Measurements from ENCODE around the gene PTPRJ. TPM values are rescaled to one million over a fixed set of nuclear protein-coding genes. Genes with fewer than 3 reads are reported as not detected.

The PTPRJ gene
- total and polyA plus RNA-seq, 2 of the 4 experiments (the other 2 are of a cell fraction), result 5.6 to 14.9 TPM

GRCh38 chr11:48134221-48134922, 154.0 kb downstream of the PTPRJ start:
- Histone ChIP-seq H3K36me3 (ENCODE audit: control insufficient read depth, insufficient read depth, low read length) (peaks cover 18% of the 10 kb centered on the region), H3K4me3 (ENCODE audit: insufficient read depth, low read depth, low read length) (no peak overlapping the region), H3K27me3 (ENCODE audit: control insufficient read depth, insufficient read depth, low read length) (no peaks in the 10 kb centered on the region), H3K9ac (ENCODE audit: low read depth, low read length) (no peak overlapping the region), H2BK120ac (ENCODE audit: low read depth, low read length) (no peak overlapping the region), H2AK5ac (ENCODE audit: low read depth, low read length) (no peak overlapping the region), H3K14ac (replicated peaks; ENCODE audit: low read depth, low read length) (no peak overlapping the region), H4K20me1 (ENCODE audit: insufficient read depth, low read length) (no peaks in the 10 kb centered on the region), H2BK20ac (ENCODE audit: low read depth, low read length) (no peak overlapping the region), H3K9me3 (ENCODE audit: control insufficient read depth, insufficient read depth, low read length) (no peaks in the 10 kb centered on the region), H2BK5ac (ENCODE audit: low read depth, low read length, poor library complexity, severe bottlenecking) (no peak overlapping the region), H4K5ac (ENCODE audit: low read depth, low read length) (no peak overlapping the region), H3K4ac (ENCODE audit: low read depth, low read length) (no peak overlapping the region), H3K4me2 (ENCODE audit: low read depth, low read length) (no peak overlapping the region), H3K79me1 (ENCODE audit: low read depth in 1 of 2, low read length in 2 of 2) (peaks cover 0 to 5% of the 10 kb centered on the region in 2 experiments; a peak in 3 of 4 replicates), H3K27ac (ENCODE audit: insufficient read depth, low read length) (no peak overlapping the region), H4K8ac (ENCODE audit: low read depth in 2 of 2, low read length in 2 of 2) (no peak overlapping the region), H3K56ac (ENCODE audit: extremely low read depth, insufficient read depth, low read length) (no peak overlapping the region), H2AFZ (replicated peaks; ENCODE audit: low read length, poor library complexity) (no peak overlapping the region), H3K18ac (ENCODE audit: low read depth, low read length) (no peak overlapping the region), H3K9me1 (ENCODE audit: insufficient read depth, low read length) (peaks cover 13% of the 10 kb centered on the region), H2AK9ac (replicated peaks; ENCODE audit: low read depth, low read length, poor library complexity) (no peak overlapping the region), H3K23ac (ENCODE audit: low read depth, low read length) (no peak overlapping the region), H3K4me1 (ENCODE audit: control insufficient read depth, insufficient read depth, low read length) (peaks cover 2% of the 10 kb centered on the region), H2BK15ac (ENCODE audit: low read depth, low read length) (no peak overlapping the region), H4K91ac (ENCODE audit: insufficient read depth, low read depth, low read length) (no peak overlapping the region)
- whole genome bisulfite sequencing, 2 experiments (ENCODE audit: extremely low coverage in 2 of 2, insufficient read length in 1 of 2), result no CpG with 5 or more reads among the region's 10 CpGs
- ChIA-PET CTCF (no interaction called here), POLR2A (ENCODE audit: unreplicated experiment) (no interaction called here)
- DNase-seq (no peak), ATAC-seq (ENCODE audit: low read depth) (no peak)
- intact Hi-C loops (cut with micrococcal nuclease), result no loop called here
- in situ Hi-C loops (cut with MboI; ENCODE audit: low sequenced_read_pairs), result no loop called here
- no TSS peak for BruUV-seq (replicated peaks)
- dilution Hi-C loops (cut with HindIII; ENCODE audit: low sequenced_read_pairs, unreplicated experiment), result no loop called here
- TF ChIP-seq CTCF (conservative IDR thresholded peaks at IDR 0.05; ENCODE audit: low read depth, low read length) (no peak), MAFK (IDR thresholded peaks at IDR 0.05; ENCODE audit: low read depth, low read length) (no peak), CEBPB (IDR thresholded peaks at IDR 0.05; ENCODE audit: low read depth, low read length) (no peak), CHD1 (IDR thresholded peaks at IDR 0.05; ENCODE audit: low read depth, low read length) (no peak), POLR2A (IDR thresholded peaks at IDR 0.05; ENCODE audit: low read depth, low read length) (no peak), FOS (IDR thresholded peaks at IDR 0.05; ENCODE audit: low read depth, low read length) (no peak), BHLHE40 (IDR thresholded peaks at IDR 0.05; ENCODE audit: low read depth, low read length) (no peak), NFE2L2 (IDR thresholded peaks at IDR 0.05; ENCODE audit: low read depth, low read length) (no peak), ELK1 (IDR thresholded peaks at IDR 0.05; ENCODE audit: borderline replicate concordance, low read depth, low read length) (no peak), MAZ (IDR thresholded peaks at IDR 0.05; ENCODE audit: borderline replicate concordance, low read depth, low read length) (no peak), USF2 (IDR thresholded peaks at IDR 0.05; ENCODE audit: low read depth, low read length) (no peak), MXI1 (IDR thresholded peaks at IDR 0.05; ENCODE audit: borderline replicate concordance, low read depth, low read length) (no peak), SMC3 (IDR thresholded peaks at IDR 0.05; ENCODE audit: low read depth, low read length) (no peak), RFX5 (IDR thresholded peaks at IDR 0.05; ENCODE audit: low read depth, low read length) (no peak), RCOR1 (IDR thresholded peaks at IDR 0.05; ENCODE audit: insufficient replicate concordance, low read length) (no peak), RAD21 (IDR thresholded peaks at IDR 0.05; ENCODE audit: low read length) (no peak)
